GM18499 (cell line): ENCODE measurements around the gene ZNF805.
"Not testable (repeated sequence)": the region's sequence is repeated elsewhere in the genome, so short reads cannot be mapped to it uniquely, and the experiment has no call there.

Experiments used
- ATAC-seq: cut with Tn5 transposase; IDR thresholded peaks from one replicate; pipeline ENCODE4 v1.9.1; 2021; ENCODE audit warnings: moderate number of reproducible peaks; ENCODE audit not compliant: insufficient read depth, unreplicated experiment

The ZNF805 gene

DNA sequence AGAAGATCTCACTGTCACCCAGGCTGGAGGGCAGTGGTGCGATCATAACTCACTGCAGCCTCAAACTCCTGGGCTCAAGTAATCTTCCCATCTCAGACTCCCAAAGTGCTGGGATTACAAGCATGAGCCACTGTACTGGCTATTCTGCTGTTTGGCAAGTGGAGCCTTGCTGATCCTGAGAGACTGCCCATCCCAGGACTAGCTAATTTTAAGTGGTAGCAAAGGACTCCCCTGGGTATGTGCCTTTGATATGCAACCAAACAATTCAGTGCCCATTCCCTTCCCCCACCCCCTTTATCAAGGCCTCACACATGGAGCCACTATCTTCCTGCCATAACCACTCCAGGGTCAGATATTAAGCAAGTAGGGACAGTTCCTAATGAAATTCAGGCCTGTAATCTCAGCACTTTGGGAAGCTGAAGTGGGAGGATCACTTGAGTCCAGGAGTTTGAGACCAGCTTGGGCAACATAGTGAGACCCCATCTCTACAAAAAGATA lies 22.9 kb downstream of the ZNF805 start:
- ATAC-seq: no peak

DNA sequence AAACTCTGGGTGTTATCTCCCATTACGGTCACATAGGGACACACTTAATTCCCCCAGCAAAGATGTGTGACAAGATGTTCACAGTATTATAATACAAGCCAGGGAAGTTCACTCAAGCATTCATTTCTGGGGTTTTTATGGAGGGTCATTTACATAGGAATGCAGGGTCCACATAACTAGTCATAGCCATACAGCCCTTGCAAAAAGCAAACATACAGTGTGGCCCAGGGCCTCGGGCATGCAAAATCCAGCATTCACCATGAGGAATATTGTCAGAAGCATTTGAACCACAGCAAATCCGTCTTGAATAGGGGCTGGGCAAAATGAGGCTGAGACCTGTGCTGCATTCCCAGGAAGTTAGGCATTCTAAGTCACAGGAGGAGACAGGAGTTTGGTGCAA lies 26.9 kb downstream of the ZNF805 start:
- no peak for ATAC-seq

DNA sequence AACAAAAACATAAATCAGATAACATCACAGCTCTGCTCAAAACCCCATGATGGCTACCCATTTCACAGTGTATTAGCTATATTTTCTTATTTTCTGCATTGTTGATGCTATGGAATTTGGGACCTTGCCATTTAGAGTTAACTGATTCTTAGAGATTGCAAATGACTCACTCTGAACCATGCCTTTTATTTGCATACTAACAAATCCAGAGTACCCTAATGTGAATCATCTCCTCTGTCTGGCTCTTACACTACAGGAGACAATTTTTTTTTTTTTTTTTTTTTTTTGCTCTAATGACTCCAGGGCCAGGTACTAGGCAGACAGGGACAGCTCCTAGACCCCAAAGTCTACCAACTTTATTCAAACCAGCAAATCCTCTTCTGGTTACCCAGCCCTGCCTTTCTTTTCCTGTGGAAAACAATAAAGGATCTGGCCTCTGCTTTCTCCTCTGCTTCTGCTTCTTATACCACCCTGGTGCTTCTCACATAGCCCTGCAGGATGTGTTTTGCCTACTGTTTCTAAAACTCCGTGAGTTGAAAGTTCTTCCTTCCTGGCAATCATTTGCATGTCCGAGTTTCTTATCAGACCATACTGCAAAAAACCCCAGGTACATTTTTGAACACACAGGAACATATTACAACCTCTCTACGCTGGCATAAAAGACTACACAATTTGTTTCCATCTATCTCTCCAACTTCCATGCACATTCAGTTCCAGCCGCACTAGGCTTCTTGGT lies 29.3 kb downstream of the ZNF805 start:
- no peak for ATAC-seq

- ATAC-seq: no peak
Observed at GRCh38 chr19:57271280-57271679, 30.8 kb downstream of the ZNF805 start.

DNA sequence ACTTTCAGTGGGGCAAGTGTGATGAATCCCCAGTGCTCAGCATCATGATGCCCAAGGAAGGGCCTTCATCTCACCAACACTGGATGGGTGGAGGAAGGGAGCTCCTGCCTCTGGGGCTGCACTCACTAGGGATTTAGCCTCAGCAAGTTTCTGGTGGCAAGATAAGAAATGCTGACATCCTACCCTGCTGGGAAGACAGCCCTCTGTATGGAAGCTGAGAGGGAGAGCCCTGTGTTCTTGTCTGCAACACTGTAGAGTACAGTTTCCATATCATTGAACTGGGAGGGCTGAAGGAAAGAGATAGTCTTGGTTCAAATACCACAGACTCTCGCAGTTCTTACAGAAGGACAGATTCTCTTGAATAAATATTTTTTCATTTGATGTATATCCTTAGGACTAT lies 32.6 kb downstream of the ZNF805 start:
- no peak for ATAC-seq

DNA sequence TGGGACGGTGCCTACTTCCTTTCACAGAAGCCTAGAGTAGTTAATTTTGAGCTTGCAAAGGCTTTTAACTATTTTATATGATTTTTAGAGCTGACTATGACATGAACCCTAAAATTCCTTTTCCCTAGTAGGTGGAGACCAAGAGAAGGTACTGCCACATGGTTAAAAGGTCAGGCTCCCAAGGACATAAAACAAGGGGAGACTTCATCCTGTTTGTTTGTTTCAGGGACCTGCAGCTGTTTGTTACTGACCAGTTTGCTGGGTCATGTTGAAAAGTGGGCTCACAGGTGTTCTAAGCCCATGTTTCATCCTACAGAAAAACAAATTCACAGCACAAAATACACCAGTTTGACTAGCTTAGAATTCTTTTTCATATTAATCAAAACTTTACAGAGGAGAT lies 36.0 kb downstream of the ZNF805 start:
- ATAC-seq: no peak

- not testable (repeated sequence) for ATAC-seq
Observed at GRCh38 chr19:57278481-57278880, 38.0 kb downstream of the ZNF805 start.

DNA sequence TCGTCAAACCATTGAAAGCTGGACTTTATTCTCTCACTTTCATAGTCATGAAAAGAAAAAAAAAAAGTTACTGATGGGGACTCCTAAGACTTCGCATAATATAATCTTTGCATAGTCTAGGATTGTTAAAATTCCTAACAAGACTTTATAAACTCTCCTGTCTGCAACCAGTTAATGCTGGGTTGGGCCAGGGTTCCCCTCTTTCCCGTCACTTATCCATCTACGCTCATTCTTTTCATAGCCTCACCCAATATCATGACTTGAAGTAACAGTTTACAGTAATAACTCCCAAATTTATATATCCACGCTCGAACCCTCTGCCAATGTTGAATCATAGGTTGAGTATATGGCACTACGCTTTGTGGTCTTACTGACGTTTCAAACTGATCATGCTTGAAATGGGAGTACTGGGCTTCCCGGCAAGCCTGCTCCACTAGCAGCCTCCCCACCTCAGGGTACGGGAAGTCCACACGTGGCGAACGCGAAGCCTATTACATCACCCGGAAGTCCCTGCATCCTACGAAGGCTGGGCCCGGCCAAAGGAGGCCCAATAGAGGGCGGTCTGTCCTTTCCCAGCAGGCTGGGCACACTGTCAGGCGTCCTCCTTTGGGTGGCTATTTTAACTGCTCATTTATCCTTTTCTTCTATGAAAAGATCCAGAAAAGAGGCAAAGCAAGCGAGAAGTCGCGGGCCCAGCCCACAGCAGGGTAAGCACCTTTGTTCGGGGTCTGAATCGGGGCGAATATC lies 39.2 kb downstream of the ZNF805 start:
- ATAC-seq: peak; percentile 43

DNA sequence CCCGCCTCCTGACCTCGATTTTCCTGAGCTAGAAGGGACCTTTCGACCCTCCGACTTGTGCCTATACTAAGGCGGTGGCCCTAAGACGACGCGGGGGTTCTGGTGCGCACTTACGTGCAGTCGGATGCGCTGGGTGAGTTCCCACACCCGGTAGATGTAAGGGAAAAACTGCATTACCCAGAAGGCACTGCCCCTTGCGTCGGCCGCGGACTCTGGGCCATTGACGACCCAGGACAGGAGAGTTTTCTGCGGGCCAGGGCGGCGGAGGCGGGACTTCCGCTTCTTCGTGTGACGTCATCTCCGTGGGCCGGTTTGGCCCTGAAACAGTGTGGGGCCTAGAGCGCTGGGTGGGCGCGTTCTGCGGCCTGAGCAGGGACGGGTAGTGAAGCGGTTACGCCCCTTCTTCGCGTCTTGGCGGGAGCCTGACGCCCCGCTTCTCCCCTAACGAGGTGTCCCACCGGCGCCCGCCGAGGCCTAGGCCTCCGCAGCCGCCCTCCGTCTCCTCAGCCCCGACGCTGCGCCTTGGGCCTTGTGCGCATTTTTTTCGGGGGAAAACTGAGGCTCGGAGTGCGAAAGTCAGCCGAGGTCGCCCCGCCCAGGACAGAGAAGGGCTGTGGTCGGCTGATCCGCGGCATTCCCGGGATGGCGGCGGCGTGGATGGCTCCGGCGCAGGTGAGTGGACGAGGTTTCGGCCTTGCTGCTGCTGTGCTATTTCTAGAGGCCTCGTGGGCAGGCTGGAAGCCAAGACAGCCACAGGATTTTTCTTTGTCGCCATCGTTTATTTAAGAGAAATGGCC lies 39.9 kb downstream of the ZNF805 start, which contains the start of gene ZNF460:
Gene ZNF460, plus strand, starts transcription at position 321 of the 797 bp plus-strand sequence. Its CDS starts 322 bp downstream, at position 643.
- ATAC-seq: peak; percentile 37

DNA sequence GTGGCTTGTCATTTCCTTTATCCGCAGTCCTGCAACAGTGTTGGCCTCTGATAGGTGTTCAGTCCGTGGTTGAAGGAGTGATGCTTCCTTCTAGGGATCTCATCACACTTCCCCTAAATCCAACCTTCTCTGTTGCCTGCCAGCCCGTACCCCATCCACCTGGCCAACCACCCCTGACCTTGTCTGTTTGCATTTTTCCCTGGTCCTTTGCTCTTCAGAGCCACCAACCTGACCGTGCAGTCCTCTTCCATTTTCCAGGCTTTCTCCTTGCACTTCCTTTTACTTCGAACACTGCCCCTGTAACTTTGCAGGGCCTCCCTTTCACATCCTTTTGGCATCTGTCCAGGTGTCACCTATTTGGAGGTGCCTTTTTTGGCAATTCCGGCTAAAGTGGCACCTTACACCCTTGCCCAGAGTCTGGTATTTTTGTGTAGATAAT lies 40.5 kb downstream of the ZNF805 start:
- no peak for ATAC-seq

- ATAC-seq: no peak
Observed at GRCh38 chr19:57282011-57282643, 41.7 kb downstream of the ZNF805 start.

GRCh38 chr19:57288373-57288772 lies 47.9 kb downstream of the ZNF805 start:
- no peak for ATAC-seq

DNA sequence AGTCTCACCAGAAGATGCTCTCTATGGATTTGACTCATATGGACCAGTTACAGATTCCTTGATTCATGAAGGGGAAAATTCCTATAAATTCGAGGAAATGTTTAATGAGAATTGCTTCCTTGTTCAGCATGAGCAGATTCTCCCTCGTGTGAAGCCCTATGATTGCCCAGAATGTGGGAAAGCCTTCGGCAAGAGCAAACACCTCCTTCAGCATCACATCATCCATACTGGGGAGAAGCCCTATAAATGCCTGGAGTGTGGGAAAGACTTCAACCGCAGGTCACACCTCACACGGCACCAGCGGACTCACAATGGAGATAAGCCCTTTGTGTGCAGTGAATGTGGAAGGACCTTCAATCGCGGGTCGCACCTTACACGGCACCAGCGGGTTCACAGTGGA lies 50.5 kb downstream of the ZNF805 start:
- ATAC-seq: no peak

- ATAC-seq: no peak
Observed at GRCh38 chr19:57292547-57292946, 52.1 kb downstream of the ZNF805 start.

GRCh38 chr19:57293719-57294118 lies 53.3 kb downstream of the ZNF805 start:
- no peak for ATAC-seq

GRCh38 chr19:57302020-57302465 lies 61.6 kb downstream of the ZNF805 start:
- no peak for ATAC-seq

DNA sequence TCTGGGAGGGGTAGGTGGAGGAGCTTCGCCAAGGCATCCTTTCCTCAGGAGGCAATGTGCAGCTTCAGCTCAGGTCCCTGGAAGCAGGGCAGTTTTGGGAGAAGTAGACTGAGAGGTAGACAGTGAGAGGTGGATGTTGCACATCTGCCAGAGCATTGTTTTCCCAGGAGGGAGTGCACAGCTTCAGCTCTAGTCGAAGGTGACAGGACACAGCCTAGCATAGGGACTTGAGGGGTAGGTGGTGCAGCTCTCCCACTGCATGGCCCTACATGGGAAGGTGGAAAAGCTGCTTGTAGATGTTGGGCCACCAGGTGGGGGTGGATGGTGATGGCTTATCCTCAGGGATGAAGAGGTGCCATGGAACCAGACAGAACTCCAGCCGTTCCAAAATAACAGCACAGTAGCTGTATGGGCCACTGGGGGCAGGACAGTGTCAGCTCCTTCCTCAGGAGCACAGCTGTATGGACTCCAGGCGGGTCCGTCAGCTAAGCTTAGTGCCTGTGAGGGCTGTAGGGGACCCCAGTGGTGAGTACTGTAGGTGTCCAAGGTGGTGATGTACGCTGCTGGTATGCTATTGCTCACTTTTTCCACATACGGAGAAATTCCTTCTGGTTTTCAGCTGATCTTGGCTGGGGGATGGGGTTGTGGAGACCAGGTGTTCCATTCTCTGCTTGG lies 62.4 kb downstream of the ZNF805 start:
- no peak for ATAC-seq
